KOPT-K1 (cell line): ENCODE results near the gene MYO7B.
"Not testable (repeated sequence)": the region's sequence is repeated elsewhere in the genome, so short reads cannot be mapped to it uniquely, and the experiment has no call there.

Experiments
- H3K27ac ChIP-seq: fragments of 200-600 bp; sonication (generic); 2 replicates; pipeline ENCODE4 v1.5.1; 2016; ENCODE audit warnings: antibody characterized with exemption, mild to moderate bottlenecking, low read depth, low read length; ENCODE audit not compliant: poor library complexity, severe bottlenecking
- H3K36me3 ChIP-seq: fragments of 200-600 bp; sonication (generic); 2 replicates; pipeline ENCODE4 v1.5.1; 2017; ENCODE audit warnings: antibody characterized with exemption, mild to moderate bottlenecking, low read length, moderate library complexity; ENCODE audit not compliant: insufficient read depth
- H3K9me3 ChIP-seq: fragments of 200-600 bp; sonication (generic); 2 replicates; pipeline ENCODE4 v1.5.1; 2017; ENCODE audit warnings: antibody characterized with exemption, low read length, mild to moderate bottlenecking; ENCODE audit not compliant: insufficient read depth, poor library complexity, severe bottlenecking

The MYO7B gene

DNA sequence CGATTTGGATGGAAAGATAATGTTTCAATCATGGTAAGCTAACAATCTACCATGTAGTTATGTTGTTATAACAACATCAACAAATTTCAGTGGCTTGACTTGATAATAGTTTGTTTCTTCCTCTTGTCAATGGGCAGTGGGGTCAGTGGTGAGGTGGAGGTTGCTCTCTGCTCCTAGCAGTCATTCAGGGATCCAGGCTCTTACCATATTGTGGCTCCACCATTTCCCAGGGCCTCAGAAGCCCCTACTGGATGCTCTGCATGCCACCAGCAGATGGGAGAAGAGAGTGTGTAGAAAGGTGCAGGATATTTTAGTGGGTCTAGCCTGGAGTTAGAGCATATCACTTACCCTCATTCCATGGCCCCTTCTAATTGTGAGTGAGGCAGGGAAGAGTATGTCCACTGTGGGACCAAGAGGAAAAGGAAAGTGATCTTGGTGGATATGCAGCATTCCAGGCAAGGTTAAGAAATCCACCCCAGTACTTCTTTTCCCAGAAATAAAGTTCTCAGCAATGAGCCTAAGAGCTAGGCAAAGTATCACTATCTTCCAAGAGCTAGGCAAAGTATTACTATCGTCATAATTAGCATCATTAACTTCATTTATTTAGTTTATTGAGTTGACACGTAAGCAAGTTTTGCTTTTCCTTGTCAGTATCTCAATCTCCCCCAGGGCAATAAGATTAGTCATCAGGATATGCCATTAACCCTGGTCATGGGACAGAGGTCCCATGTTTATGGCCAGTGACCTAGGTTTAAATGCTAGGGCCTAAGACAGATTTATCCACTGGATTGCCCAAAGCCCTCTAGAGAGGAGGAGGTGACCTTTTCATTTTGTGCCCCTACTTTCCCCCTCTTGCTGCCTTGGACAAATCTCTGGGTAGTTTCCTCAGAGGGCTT lies 5.0 kb upstream of the MYO7B start:
- Histone ChIP-seq H3K36me3 (no peaks in the 10 kb centered on the region), H3K27ac (no peak overlapping the region), H3K9me3 (no peaks in the 10 kb centered on the region)

DNA sequence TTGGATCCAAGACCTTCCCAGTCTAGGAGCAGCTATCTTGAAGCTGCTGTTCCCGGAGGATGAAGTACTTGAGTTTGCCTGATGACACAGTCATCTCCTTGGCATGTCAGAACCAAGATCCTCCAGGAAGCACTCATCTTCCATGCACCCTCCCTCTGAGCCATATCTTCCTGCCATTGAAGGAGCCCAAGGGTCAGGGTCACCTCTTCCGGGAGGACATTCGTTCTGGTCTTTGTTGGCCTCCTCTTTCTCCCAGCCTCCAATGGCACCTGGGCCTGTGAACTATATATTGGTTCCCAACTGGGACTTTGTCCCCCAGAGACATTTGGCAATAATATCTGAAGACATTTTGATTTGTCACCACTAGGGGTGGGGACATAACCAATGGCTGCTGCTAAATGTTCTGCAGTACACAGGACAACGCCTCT lies 4.2 kb upstream of the MYO7B start:
- no peak overlapping the region for H3K27ac ChIP-seq

DNA sequence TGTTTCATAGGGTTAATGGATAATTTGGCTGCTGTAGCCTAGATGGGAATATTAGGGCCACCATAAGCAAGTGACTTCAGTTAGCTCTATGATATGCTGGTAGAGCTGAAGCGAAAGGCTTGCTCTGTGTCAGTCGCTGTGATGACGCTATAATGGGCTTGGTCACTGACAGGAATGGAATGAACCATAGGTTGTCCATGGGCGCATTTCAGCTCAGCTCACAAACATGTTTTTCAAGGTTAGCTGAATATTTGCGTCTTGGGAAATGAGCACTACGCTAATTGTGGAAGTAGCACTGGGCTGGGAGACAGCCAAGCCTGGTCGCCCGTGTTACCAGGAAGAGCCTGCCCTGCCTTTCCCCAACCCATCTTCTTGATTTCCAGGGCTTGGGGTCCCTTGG lies 3.2 kb upstream of the MYO7B start:
- H3K9me3 ChIP-seq, result no peaks in the 10 kb centered on the region
- no peaks in the 10 kb centered on the region for H3K36me3 ChIP-seq
- H3K27ac ChIP-seq, result no peak overlapping the region

More for the DNA sequence above, 4.2 kb upstream of the MYO7B start:
- no peaks in the 10 kb centered on the region for H3K9me3 ChIP-seq
- H3K36me3 ChIP-seq, result no peaks in the 10 kb centered on the region

DNA sequence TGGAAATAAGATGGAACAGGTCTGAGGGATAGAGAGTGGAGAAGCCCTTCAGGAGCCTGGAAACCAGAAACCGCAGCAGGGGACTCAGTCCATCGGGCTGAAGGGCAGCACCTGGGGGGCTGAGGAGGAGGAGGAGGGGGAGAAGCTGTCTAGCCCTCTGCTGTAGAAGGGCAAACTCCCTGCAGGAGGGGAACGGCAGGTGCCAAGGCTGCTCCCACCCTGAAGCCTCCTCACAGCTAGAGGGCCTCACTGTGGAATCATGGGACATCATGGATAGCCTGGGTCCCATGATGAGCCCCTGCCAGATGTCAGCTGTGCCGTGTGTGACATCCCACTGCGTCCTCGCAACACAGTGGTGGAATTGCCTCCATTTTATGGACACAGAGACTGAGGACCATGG lies 435 bp downstream of the MYO7B start:
- Histone ChIP-seq H3K9me3 (no peaks in the 10 kb centered on the region), H3K27ac (no peak overlapping the region), H3K36me3 (no peaks in the 10 kb centered on the region)

DNA sequence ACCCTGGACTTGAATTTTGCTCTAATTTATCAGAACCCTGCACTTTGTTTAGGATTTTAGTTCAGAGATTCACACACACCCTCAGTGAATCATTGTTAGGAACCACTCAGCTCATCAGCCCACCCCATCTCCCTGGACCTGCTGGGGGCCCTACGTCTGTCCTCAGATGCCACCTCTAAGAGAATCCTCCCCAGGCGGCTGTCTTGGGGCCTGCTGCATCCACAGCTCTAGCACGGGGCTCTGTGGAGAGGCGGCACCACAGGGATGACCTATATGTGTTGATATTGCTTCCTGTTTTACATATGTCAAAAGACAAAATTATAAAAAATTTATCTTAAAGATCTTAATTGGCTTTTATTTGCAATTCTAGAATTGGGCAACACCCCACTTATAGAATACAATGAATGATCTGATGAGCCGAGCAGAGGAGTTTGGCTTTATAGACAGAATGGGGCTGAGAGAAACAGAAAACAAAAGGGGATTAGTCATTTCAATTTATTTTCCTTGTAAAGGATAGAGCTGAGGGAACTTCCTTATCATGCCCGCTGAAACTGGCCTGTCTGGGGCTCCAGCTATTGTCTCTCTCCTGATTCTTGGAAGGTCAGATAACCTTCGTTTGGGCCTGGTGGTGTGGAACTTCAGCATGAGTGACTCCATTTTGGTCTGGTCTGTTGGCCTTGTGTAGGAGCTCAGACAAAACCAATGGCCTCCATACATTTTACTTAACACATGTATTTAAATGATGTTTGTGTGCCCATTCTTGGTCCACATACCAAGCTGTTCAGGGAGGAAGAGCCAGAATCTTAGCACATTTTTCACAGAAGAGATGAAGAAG lies 1.4 kb downstream of the MYO7B start:
- Histone ChIP-seq H3K27ac (no peak overlapping the region), H3K9me3 (no peaks in the 10 kb centered on the region), H3K36me3 (no peaks in the 10 kb centered on the region)

DNA sequence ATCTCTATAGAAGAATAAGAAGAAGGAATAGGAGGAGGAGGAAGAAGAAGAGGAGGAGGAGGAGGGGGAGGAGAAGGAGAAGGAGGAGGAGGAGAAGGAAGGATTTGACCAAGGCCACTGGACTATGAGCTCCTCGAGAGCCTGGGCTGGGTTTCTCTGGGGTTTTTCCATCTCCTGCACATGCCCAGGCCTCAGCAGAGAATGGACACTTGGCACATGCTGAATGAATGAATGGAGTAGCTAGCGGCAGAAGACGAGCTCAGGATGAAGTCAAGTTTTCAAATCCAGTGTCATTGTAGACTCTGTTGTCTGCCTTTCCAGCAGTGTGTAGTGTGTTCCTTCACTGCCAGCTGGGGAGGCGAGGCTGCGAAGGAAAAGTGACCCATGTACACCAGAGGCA lies 2.2 kb downstream of the MYO7B start:
- Histone ChIP-seq H3K36me3 (no peaks in the 10 kb centered on the region), H3K27ac (no peak overlapping the region), H3K9me3 (no peaks in the 10 kb centered on the region)

DNA sequence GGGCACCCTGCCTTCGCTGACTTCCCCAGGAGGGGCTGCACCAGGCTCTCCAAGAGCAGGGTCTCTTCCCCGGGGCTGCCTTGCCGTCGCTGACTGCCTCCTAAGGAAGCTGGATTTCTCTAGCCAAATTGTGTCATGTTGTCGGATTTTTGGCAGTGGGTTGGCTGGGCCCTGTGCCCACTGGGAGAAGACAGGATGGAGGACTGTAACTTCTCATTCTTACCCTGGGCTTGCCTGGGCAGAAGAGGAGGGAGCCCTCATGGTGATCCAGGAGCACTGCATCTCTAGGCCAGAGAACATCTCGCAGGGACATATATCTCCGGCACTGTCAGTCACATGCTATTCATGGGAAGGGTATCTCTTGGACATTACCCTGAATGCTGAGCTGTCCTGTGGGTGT lies 6.3 kb downstream of the MYO7B start:
- no peak overlapping the region for H3K27ac ChIP-seq
- no peaks in the 10 kb centered on the region for H3K36me3 ChIP-seq
- H3K9me3 ChIP-seq, result no peaks in the 10 kb centered on the region

DNA sequence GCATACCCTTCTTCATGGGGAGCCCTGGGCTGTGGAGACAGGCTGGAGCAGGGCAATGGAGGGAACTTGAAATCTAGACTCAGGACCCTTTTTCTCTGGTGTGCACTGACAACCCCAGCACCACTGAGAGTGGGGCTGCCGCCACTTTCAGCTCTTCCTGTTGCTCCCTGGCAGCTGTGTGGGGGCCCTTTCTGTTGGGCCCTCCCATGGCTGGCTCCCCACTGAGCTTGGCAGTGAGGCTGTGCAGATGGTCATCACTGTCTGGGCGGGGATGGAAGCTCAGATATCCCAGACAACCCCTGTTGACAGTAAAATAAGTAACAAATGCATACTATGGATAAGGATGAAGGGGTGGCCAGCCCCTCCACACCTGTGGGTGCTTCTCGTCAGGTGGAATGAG lies 6.7 kb downstream of the MYO7B start:
- H3K9me3 ChIP-seq, result no peaks in the 10 kb centered on the region
- no peak overlapping the region for H3K27ac ChIP-seq
- H3K36me3 ChIP-seq, result no peaks in the 10 kb centered on the region

DNA sequence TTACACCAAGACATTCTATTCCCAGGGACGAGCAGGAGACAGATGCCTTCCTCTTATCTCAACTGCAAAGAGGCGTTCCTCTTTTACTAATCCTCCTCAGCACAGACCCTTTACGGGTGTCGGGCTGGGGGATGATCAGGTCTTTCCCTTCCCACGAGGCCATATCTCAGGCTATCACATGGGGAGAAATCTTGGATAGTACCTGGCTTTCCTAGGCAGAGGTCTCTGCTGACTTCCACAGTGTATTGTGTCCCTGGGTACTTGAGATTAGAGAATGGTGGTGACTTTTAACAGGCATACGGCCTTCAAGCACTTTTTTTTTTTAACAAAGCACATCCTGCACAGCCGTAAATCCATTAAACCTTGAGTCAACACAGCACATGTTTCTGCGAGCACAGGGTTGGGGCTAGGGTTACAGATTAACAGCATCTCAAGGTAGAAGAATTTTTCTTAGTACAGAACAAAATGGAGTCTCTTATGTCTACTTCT lies 7.6 kb downstream of the MYO7B start:
- H3K9me3 ChIP-seq, H3K27ac ChIP-seq, H3K36me3 ChIP-seq: not testable (repeated sequence)

DNA sequence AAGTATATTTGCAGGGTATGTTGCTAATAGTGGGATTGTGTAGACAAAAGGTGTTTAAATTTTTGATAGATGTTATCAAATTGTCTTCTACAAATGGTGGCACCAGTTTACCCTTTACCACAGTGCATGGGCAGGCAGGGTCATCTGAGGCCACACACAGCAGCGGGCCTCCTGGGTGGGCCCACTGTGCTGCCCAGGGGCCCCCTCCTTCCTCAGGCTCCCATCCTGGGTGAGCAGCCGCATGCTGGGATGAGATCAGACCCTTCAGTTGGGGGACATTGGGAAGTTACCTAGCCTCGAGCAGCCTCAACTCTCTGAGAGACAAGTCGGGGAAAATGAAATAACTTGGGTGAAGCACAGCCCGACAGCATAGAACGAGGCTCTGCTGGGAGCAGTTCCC lies 9.7 kb downstream of the MYO7B start:
- Histone ChIP-seq H3K36me3 (no peaks in the 10 kb centered on the region), H3K9me3 (no peaks in the 10 kb centered on the region), H3K27ac (no peak overlapping the region)

DNA sequence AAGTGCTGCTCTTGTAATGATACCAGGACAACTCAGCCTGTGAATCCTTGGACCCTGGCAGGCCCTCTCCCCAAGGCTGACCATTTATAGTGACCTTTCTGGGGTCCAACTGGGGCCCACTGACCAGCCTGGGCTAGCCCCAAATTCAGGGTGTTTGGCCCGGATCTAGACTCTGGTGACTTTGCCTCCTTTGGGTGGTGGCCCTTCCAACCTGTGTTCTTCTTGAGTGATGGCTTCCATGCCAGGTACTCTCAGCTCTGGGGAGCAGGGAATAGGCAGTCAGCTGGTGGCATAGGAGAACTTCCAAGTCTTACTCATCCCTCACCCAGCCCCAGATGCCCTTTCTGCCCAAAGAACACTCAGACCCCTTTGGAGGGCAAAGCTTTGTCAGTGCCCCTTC lies 10.3 kb downstream of the MYO7B start:
- Histone ChIP-seq H3K27ac (no peak overlapping the region), H3K9me3 (no peaks in the 10 kb centered on the region), H3K36me3 (no peaks in the 10 kb centered on the region)

DNA sequence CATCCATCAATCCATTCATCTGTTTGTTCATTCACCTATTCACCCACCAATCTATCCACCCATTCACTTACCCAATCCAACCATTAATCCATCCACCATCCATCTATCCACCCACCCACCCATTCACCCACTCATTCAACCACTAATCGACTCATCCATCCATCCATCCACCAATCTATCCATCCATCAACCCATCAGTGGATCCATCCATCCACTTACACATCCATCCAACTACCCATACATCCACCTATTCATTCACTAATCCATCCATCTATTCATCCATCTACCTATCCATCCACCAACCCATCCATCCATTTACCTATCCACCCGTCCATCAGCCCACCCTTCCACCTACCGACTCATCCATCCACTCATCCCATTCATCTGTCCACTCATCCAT lies 11.3 kb downstream of the MYO7B start:
- H3K27ac ChIP-seq, result no peak overlapping the region
- no peaks in the 10 kb centered on the region for H3K9me3 ChIP-seq
- H3K36me3 ChIP-seq, result no peaks in the 10 kb centered on the region

DNA sequence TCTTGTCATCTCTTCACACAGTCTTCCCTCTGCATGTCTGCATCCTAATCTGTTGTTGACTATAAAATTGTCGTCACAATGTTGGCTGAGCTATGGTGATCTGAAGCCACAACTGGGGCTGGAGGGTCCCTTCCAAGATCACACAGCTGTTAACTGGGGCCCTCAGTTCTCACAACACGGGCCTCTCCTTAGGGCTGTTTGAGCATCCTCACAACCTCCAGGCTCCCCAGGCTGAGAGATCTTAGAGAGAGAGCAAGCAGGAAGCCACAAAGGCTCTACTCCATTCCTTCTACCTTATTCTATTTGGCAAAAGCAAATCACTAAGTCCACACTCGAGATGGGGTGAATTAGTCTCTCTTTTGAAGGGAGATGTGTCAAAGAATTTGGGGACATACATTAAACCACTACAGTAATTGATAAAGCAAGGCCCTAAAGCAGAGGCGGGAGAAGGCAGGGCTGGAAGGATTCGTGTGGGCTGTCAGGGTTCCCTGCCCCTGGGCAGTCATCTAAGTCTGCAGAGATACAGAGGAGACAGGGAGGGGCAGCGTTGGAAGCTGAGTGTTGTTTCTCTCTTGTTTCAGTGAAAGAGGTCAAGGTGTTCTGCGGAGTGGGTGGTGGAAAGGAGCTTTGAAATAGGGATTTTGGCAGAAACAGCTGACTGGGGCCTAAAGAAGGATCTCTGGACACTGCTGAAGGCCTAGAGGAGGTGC lies 15.9 kb downstream of the MYO7B start:
- H3K36me3 ChIP-seq, result no peaks in the 10 kb centered on the region
- H3K27ac ChIP-seq, result no peak overlapping the region
- H3K9me3 ChIP-seq, result no peaks in the 10 kb centered on the region

DNA sequence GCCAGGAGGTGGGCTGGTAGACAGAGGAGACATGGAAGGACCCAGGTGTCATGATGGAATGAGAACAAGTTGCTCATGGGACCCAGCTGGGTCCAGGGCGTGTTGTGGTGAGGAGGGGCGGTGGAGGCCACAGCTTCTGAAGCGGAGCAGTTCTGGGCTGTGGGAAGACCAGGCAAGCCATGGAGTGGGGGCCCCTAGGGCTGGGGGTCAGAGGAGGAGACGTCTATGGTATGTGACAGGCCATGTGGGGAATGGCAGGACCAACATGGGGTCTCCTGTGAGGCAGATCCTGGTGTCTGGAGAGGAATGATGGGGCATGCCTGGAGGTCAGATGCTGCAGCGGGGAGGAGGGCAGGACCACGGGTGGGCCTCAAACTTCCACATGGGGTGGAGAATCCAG lies 16.9 kb downstream of the MYO7B start:
- H3K9me3 ChIP-seq, result no peaks in the 10 kb centered on the region
- no peaks in the 10 kb centered on the region for H3K36me3 ChIP-seq
- no peak overlapping the region for H3K27ac ChIP-seq

DNA sequence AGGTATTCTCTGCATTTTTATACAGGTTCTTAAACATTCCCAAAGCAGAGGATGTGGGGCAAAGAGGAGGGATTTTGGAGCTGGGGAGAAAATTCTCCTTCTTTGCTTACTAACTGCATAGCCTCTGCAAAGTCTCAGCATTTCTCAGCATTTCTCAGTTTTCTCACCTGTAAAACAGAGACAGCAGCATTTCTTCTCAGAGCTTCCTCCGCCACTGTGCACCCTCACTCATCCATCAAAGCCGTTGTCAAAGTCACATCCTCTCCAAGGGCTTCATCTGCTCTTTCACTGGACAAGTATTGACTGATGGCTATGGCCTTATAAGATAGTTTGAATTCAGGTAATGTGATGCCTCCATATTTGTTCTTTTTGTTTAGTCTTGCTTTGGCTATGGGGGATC lies 17.4 kb downstream of the MYO7B start:
- Histone ChIP-seq H3K36me3 (no peaks in the 10 kb centered on the region), H3K9me3 (no peaks in the 10 kb centered on the region), H3K27ac (no peak overlapping the region)
